GM19324 (cell line): ENCODE data around the gene NEBL.
"Not testable (repeated sequence)": the region's sequence is repeated elsewhere in the genome, so short reads cannot be mapped to it uniquely, and the experiment has no call there.

Source experiments
- ATAC-seq: cut with Tn5 transposase; IDR thresholded peaks from one replicate; pipeline ENCODE4 v1.9.1; 2021; ENCODE audit warnings: mild to moderate bottlenecking, moderate library complexity; ENCODE audit not compliant: unreplicated experiment, low FRiP score

Gene NEBL

GRCh38 chr10:20897146-20897825 lies at the start of gene NEBL:
TSS of gene NEBL (minus strand) at chr10:20897311. CDS start at chr10:20897205, 106 bp downstream.
- no peak for ATAC-seq

- ATAC-seq, result no peak
Measured at GRCh38 chr10:20945546-20946332, 48.6 kb upstream of the NEBL start.

GRCh38 chr10:20944789-20945502 lies 47.8 kb upstream of the NEBL start:
- no peak for ATAC-seq

GRCh38 chr10:20939414-20939813 lies 42.3 kb upstream of the NEBL start:
- ATAC-seq, result not testable (repeated sequence)

GRCh38 chr10:20936396-20936795 lies 39.3 kb upstream of the NEBL start:
- ATAC-seq, result no peak

- ATAC-seq, result no peak
Measured at GRCh38 chr10:20935931-20936330, 38.8 kb upstream of the NEBL start.

- no peak for ATAC-seq
Measured at GRCh38 chr10:20935301-20935700, 38.2 kb upstream of the NEBL start.

- no peak for ATAC-seq
Measured at GRCh38 chr10:20933705-20934104, 36.6 kb upstream of the NEBL start.

- no peak for ATAC-seq
Measured at GRCh38 chr10:20932606-20933126, 35.6 kb upstream of the NEBL start.

- no peak for ATAC-seq
Measured at GRCh38 chr10:20931156-20931795, 34.2 kb upstream of the NEBL start.

GRCh38 chr10:20927456-20927855 lies 30.3 kb upstream of the NEBL start:
- ATAC-seq, result no peak

GRCh38 chr10:20922451-20922850 lies 25.3 kb upstream of the NEBL start:
- no peak for ATAC-seq

GRCh38 chr10:20922033-20922432 lies 24.9 kb upstream of the NEBL start:
- no peak for ATAC-seq

- ATAC-seq, result no peak
Measured at GRCh38 chr10:20920061-20920460, 22.9 kb upstream of the NEBL start.

GRCh38 chr10:20919481-20919880 lies 22.4 kb upstream of the NEBL start:
- no peak for ATAC-seq

GRCh38 chr10:20916976-20917375 lies 19.9 kb upstream of the NEBL start:
- no peak for ATAC-seq

- ATAC-seq, result no peak
Measured at GRCh38 chr10:20912969-20913368, 15.9 kb upstream of the NEBL start.

GRCh38 chr10:20911626-20912025 lies 14.5 kb upstream of the NEBL start:
- ATAC-seq, result no peak

- no peak for ATAC-seq
Measured at GRCh38 chr10:20909801-20910200, 12.7 kb upstream of the NEBL start.

GRCh38 chr10:20908391-20908790 lies 11.3 kb upstream of the NEBL start:
- ATAC-seq, result no peak
